NCI-H526 (cell line): Measurements from ENCODE around the gene TLR5.
"Not testable (repeated sequence)": the region's sequence is repeated elsewhere in the genome, so short reads cannot be mapped to it uniquely, and the experiment has no call there.

Source experiments
- DNase-seq, 2 experiments: peaks; one replicate each; lab custom pipeline; 2025; lab: John Stamatoyannopoulos, UW

Gene TLR5

GRCh38 chr1:223142795-223143536, at the start of gene TLR5:
TLR5 (minus strand) TSS chr1:223143248; CDS start chr1:223113031, 30,217 bp downstream.
- DNase-seq: peak; percentile 44 to 83

GRCh38 chr1:223189903-223190724, 47.1 kb upstream of the TLR5 start:
- DNase-seq: no peak

GRCh38 chr1:223189525-223189902, 46.5 kb upstream of the TLR5 start:
- DNase-seq: no peak

DNA sequence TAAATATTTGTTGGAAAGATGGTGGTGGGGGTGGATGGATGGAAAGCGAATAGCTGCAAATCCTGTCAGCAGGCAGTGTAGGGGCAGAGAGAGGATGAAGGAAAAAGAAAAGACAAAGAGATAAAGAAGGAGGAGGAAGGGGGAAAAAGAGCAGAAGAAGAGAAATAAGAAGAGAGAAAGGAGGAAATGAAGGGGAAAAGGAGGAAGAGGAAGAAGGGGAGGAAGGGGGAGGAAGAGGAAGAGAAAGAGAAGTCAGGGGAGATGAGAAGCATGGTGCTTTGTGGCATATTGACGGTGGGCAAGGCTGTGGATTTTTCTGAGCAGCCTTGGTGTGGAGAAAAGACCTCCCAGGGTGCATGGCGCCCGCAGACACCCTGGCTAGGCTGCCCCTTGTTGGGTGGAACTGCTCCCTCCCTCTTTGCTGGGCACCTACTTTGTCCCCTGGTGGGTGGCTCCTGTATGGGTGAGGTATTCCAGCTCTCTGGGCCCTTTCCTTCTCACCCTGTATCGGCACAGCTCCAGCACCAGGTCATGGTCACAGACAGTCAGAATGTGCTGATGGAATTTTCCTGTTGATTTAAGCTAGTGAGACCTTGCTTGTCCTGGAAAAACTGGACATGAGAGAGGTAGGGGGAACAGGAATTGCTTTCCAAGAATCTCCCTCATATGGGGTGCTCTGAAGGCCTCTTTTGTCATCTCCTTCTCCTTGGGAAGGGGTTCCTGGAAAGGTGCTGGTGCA, 45.7 kb upstream of the TLR5 start:
- no peak for DNase-seq

DNA sequence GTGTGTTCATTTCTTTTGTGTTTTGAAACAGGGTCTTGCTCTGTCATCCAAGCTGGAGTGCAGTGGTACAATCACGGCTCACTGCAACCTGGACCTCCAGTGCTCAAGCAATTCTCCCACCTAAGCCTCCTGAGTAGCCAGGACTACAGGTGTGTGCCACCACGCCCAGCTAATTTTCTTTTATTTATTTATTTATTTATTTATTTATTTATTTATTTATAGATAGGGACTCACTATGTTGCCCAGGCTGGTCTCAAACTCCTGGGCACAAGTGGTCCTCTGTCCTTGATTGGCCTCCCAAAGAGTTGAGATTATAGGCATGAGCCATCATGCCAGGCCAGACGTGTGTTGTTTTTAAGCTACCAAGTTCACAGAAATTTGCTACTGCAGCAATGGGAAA, 43.8 kb upstream of the TLR5 start:
- DNase-seq: no peak

GRCh38 chr1:223183268-223183862, 40.3 kb upstream of the TLR5 start:
- DNase-seq: no peak

DNA sequence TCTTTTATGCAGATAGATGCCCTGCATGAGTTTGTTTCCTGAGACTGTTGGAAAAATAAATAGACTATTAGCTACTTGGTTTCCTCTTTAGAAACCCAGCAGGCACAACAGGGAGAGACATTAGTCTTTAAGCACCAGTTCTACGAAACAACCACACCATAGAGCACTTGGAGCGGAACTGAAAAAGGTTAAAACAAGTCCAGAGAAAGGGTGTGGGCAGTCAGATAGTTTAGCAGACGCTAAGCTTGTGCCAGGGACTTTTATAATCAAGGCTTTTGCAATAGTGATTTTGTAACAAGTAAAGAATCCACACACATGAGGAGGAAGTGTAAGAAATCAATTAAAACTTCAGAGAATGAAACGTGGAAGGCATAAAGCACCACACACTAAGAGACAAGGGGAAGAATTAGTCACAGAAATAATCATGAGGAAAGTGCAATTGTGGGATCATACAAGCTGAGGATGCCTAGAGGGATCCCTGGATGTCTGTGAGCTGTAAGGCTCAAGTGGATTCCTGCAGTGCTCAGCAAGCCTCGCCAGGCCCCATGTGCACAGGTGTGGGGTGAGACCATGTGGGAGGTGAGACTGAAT, 37.8 kb upstream of the TLR5 start:
- DNase-seq: no peak

DNA sequence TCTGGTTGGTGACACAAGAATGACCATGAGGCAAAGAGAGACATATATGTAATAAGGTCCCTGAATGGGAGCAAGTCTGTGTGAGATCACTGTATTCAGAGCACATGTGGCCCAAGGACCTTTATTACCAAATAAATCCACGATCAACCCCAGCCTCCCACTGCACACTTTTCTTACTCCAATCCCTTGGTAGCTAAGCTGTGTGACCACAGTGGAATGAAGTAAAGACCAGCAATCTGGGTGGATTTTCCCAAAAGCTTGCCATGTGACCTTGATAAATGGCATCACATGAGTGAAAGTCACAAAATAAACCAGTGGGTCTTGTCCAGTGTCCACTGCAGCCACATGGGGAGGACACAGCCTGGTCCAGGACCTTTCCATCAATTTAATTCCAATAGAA, 36.7 kb upstream of the TLR5 start:
- no peak for DNase-seq

DNA sequence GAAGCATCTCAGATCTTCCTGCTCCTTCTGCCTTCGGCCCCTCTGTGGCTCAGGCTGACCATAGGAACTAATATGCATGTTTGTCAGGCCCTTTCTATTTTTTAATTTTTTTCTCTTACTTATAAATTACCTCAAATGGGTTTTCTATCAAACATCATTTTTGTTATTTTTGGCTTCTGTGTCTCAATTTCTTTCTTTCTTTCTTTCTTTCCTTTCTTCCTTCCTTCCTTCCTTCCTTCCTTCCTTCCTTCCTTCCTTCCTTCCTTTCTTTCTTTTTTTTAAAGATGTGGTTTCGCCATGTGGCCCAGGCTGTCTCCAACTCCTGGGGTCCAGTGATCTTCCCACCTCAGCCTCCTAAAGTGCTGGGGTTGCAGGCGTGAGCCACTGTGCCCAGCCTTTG, 36.2 kb upstream of the TLR5 start:
- no peak for DNase-seq

DNA sequence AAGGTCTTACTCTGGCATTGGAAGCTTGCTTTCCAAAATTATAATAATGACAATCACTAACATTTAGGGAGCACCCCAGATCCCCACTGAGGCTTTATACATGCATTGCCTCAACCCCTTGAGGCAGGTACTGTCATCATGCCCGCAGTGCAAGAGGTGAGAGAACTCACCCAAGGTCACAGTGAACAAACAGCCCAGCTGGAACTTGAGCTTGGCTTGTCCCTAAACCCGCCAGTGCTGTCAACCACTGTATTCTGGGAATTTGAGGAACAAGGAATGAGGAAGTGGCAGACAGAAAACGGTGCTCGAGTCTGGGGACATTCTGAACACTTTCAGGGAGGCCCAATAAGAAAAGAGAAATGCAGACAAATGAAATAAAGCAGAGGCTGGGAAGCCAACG, 34.6 kb upstream of the TLR5 start:
- DNase-seq: no peak

DNA sequence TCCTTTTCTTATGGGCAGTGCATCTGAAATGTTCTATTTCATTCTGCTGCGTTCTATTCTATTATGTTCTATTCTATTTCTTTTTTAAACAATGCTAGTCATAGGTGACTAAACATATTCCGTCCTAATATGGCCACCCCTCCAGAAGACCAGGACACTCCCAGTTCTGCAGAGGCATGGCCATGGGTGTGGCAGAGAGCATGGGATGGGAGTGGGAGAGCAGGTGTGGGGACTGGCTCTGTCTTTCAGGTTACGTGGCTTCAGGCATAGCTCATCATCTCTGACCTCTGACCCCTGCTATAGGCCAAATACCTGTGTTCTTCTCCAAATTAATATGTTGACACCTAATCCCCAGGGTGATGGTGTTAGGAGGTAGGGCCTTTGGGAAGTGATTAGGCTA, 33.4 kb upstream of the TLR5 start:
- no peak for DNase-seq

DNA sequence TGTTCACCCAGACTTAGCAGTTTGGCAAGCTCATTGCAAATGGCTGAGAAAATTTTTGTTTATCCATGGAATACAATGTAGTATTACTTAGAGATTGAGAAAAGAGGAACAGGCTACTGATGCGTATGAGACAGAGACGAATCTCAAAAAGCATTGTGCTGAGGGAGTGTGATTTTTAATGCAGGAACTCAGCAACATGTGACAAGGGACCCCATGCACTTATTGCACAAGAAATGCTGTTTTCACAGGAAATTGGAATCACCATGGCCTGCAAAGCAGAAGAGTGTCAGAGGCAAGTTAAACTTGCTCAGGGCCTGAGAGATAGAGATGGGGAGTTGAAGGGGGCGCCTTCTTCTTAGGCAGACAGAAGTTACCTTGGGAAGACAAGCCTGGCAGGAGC, 32.6 kb upstream of the TLR5 start:
- no peak for DNase-seq

- DNase-seq: no peak
Measured at GRCh38 chr1:223175032-223175431, 32.0 kb upstream of the TLR5 start.

- not testable (repeated sequence) for DNase-seq
Measured at GRCh38 chr1:223169458-223169857, 26.4 kb upstream of the TLR5 start.

DNA sequence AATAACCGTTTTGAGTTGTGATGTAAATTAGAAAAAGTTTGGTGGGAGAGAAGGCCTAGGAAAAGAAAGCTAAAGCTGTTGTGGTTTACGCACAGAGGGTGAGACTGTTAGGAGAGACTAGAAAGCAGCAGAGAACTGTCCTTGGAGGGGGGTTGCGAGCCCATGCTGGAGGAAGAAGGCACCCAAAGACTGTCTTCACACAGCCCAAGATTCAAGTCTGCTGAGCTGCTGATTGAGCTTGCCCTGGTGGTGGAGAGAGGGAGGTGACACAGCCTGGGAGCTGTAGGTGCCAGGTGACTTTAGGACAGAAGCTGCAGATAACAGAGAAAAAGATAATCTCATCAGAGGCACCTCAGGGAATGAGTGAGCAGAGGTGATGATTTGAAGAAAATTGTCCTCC, 18.3 kb upstream of the TLR5 start:
- DNase-seq: no peak

DNA sequence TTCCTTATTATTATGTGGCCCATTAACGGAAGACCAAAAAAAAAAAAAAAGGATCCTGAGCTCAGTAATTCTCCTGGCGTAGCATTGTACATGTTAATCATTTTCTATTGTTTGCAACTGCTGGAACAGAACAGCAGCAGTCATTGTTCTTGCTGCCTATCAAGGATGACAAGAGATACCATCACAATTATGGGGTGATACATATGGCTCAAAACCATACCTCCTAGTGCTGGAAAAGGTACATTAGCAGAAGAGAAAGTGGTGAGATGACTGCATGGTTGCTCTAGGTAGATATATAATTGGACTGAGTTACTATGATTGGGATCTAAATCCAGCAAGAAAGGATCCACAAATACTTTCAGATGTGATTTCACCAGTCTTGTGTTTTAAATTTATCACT, 13.3 kb upstream of the TLR5 start:
- no peak for DNase-seq

GRCh38 chr1:223155153-223155552, 12.1 kb upstream of the TLR5 start:
- DNase-seq: no peak

GRCh38 chr1:223153177-223154119, 10.4 kb upstream of the TLR5 start:
- DNase-seq: no peak

DNA sequence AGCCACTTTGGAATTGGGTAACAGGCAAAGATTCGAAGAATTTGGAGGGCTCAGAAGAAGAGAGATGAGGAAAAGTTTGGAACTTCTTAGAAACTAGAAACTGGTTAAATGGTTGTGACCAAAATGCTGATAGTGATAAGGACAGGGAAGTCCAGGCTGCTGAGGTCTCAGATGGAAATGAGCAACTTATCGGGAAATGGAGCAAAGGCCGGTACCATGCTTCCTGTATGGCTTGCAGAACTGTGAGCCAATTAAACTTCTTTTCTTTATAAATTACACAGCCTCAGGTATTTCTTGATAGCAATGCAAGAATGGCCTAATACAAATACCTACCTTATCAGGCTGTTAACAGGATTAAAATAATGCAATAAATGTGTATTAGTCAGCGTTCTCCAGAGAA, 9.4 kb upstream of the TLR5 start:
- DNase-seq: no peak

- no peak for DNase-seq
Measured at GRCh38 chr1:223150443-223150842, 7.4 kb upstream of the TLR5 start.

DNA sequence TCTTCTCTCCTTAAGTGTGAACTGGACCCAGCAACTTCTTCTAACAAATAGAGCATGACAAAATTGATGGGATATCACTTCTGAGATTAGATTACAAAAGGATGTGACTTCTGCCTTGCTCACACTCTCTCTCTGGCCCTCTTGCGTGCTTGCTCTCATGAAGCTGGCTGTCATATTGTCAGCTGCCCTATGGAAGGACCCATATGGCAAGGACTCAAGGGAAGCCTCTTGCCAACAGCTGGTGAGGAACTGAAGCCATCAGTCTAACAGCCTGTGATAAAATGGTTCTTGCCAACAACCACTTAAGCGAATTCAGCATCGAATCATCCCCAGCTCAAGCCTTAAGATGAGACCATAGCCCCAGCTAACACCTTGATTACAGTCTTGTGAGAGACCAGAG, 4.8 kb upstream of the TLR5 start:
- DNase-seq: no peak
